GM12875 (cell line): ENCODE data around the gene EID2B.

Experiments used
- H3K4me3 ChIP-seq: one replicate; pipeline ENCODE4 v1.5.1; 2011; ENCODE audit warnings: low read depth, low read length, control low read depth
- TF ChIP-seq, protein P1 (sequence below): IDR thresholded peaks from 2 replicates; pipeline ENCODE4 v1.5.1; 2011; ENCODE audit warnings: low read depth, mild to moderate bottlenecking, control low read depth, inconsistent platforms, low read length, moderate library complexity, borderline replicate concordance; ENCODE audit not compliant: insufficient read depth

The EID2B gene

GRCh38 chr19:39557811-39558623, 25.4 kb upstream of the EID2B start:
- TF ChIP-seq, protein P1, sequence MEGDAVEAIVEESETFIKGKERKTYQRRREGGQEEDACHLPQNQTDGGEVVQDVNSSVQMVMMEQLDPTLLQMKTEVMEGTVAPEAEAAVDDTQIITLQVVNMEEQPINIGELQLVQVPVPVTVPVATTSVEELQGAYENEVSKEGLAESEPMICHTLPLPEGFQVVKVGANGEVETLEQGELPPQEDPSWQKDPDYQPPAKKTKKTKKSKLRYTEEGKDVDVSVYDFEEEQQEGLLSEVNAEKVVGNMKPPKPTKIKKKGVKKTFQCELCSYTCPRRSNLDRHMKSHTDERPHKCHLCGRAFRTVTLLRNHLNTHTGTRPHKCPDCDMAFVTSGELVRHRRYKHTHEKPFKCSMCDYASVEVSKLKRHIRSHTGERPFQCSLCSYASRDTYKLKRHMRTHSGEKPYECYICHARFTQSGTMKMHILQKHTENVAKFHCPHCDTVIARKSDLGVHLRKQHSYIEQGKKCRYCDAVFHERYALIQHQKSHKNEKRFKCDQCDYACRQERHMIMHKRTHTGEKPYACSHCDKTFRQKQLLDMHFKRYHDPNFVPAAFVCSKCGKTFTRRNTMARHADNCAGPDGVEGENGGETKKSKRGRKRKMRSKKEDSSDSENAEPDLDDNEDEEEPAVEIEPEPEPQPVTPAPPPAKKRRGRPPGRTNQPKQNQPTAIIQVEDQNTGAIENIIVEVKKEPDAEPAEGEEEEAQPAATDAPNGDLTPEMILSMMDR, result no peak
- H3K4me3 ChIP-seq, result no peak overlapping the region

DNA sequence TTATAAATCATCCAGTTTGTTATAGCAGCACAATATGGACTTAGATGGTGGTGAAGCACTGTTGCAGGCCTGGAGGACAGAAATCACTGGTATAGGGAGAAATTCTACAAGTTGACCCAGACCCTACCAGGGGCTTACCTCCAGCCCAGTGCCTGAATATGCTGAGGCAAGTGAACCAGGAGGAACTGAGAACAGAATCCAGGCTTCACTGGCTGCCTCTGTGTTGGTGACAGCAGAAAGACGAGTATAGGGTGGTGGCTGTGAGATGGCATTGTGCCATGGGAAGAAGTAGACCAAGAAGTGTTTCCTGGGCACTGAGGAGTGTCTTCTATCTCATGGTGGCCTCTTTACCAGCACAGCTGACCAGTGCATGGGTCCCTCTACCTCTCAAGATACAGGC, 23.2 kb upstream of the EID2B start:
- TF ChIP-seq, protein P1, result no peak
- H3K4me3 ChIP-seq, result no peak overlapping the region

DNA sequence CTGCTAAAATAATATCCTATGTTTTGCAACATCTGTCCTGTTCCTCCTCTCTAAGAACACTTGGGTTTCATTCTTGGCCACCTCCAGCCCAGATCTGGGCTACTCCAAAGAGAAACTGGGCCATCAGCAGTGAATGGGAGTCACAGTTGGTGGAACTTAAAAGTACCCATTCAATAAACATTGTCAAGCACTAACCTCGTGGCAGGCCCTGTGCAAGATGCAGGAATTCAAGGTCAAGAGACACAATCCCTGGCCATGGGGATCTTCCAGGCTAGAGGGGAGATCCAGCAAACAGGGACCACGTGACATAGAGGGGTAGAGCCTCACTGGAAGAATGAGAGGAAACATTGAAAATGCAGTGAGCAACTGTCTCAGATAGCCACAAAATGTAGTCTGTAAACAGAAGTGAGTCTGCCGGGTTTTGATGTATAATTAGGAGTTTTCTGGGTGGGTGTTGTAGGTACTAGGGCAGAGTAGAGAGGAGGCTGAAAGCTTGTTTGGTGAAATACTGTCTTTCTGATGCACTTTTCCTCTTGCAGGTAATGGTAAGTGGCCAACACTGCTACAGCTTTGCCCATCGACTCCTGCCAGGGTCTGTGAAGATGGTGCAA, 22.2 kb upstream of the EID2B start:
- TF ChIP-seq, protein P1, result no peak
- no peak overlapping the region for H3K4me3 ChIP-seq

- TF ChIP-seq, protein P1, result no peak
- H3K4me3 ChIP-seq, result no peak overlapping the region
Measured at GRCh38 chr19:39553082-39553652, 20.5 kb upstream of the EID2B start.

GRCh38 chr19:39550197-39550596, 17.5 kb upstream of the EID2B start:
- TF ChIP-seq, protein P1, result no peak
- H3K4me3 ChIP-seq, result no peak overlapping the region

DNA sequence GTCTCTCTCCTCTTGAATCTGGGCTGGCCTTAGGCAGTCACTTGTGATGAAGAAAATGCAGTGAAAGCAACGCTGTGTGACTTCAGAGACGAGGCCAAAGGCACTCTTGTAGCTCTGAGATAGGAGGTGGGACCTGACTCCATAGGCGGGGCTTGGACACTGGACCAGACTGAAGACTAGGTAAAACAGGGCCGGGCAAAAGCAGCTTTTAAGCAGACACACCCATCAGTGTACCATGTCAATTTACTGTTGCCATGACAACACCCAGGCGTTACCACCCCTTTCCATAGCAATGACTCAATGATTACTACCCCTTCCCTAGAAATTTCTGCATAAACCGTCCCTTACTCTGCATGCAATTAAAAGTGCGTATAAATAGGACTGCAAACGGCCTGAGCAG, 13.9 kb upstream of the EID2B start:
- H3K4me3 ChIP-seq, result no peak overlapping the region
- TF ChIP-seq, protein P1, result no peak
